GM12873 (cell line): ENCODE measurements around the gene KCNQ4.

Source experiments
- TF ChIP-seq, protein P1 (sequence below): IDR thresholded peaks from 2 replicates; pipeline ENCODE4 v1.5.1; 2012; ENCODE audit warnings: low read depth, mild to moderate bottlenecking, moderate library complexity, low read length, control low read depth; ENCODE audit not compliant: insufficient read depth; ENCODE audit errors: missing control alignments

The KCNQ4 gene

DNA sequence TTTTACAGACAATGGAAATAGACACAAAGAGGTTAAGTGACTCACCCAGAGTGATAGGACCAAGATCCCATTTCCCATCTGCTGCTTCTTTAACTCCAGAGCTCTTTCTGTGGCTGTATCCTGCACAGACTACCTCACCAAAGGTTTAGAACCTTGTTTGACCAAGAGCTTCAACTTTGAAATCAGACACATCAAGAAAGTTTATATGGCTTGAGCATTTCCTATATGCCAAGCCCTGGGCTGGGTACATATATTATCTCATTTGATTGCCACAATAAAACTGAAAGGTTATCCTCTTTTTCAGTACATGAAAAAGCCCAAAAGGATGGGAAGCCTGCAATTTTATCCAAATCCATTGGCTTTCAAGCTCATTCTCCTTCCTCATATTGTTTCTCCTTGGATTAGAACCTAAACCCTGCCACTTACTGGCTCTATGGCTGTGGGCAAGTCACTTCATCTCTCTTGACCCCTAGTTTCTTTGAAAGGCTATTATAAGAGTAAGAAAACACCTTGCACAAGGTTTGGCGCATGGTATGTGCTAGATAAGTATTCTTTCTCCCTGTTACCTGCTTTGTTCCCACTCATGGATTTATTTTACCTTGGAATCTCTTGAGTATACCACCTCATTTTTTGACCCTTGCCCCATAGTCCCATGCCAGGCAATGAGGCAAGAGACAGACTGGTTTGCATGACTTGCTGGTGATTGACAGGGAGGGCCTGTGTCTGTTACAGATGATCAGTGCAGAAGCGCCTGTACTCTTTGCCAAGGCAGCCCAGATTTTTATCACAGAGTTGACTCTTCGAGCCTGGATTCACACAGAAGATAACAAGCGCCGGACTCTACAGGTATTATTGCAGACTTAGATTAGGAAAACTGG, 34.5 kb upstream of the KCNQ4 start:
- TF ChIP-seq, protein P1, sequence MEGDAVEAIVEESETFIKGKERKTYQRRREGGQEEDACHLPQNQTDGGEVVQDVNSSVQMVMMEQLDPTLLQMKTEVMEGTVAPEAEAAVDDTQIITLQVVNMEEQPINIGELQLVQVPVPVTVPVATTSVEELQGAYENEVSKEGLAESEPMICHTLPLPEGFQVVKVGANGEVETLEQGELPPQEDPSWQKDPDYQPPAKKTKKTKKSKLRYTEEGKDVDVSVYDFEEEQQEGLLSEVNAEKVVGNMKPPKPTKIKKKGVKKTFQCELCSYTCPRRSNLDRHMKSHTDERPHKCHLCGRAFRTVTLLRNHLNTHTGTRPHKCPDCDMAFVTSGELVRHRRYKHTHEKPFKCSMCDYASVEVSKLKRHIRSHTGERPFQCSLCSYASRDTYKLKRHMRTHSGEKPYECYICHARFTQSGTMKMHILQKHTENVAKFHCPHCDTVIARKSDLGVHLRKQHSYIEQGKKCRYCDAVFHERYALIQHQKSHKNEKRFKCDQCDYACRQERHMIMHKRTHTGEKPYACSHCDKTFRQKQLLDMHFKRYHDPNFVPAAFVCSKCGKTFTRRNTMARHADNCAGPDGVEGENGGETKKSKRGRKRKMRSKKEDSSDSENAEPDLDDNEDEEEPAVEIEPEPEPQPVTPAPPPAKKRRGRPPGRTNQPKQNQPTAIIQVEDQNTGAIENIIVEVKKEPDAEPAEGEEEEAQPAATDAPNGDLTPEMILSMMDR, result no peak

- TF ChIP-seq, protein P1, result no peak
These were observed 33.8 kb upstream of the KCNQ4 start for GRCh38 chr1:40749817-40750216.

DNA sequence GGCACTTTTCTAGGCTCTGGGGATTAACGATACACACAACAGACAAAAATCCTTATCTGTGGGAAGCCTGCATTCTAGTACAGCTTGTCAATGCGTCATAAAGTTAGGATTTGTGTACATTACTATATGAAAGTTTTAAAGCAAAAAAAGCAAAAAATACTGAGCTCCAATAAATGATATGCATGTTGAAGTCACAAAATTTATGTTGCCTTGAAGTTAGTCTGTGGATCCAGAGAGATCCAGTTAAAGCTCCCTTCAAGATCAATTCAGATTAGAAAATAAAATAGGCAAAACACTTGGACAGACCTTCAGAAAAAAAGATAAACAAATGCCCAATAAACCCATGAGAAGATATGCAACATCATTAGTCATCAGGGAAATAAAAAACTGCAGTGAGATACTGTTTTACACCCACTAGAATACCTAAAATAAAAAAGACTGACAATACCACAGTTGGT, 33.1 kb upstream of the KCNQ4 start:
- TF ChIP-seq, protein P1, result no peak

- TF ChIP-seq, protein P1, result no peak
These were observed 31.8 kb upstream of the KCNQ4 start for GRCh38 chr1:40751802-40752201.

- TF ChIP-seq, protein P1, result no peak
These were observed 30.3 kb upstream of the KCNQ4 start for GRCh38 chr1:40753142-40753882.

- TF ChIP-seq, protein P1, result no peak
These were observed 29.4 kb upstream of the KCNQ4 start for GRCh38 chr1:40754201-40754600.

- TF ChIP-seq, protein P1, result no peak
These were observed 28.5 kb upstream of the KCNQ4 start for GRCh38 chr1:40755067-40755466.
